Ascending aorta (tissue), 2 donors: ENCODE results near the gene SNX22. TPM values are rescaled to one million over a fixed set of nuclear protein-coding genes. Genes with fewer than 3 reads are reported as not detected.

ENCODE experiments used
- DNase-seq, 2 donors: peaks; one replicate each; pipeline ENCODE4 v3.0.0-alpha.2; 2019; ENCODE audit warnings: low spot score in 2 of 2
- H3K27ac ChIP-seq, 2 donors: fragments of 200-600 bp; sonication (generic); one replicate each; pipeline ENCODE4 v1.5.1; 2016 to 2017; ENCODE audit warnings: mild to moderate bottlenecking in 1 of 2
- H3K27me3 ChIP-seq: fragments of 200-600 bp; sonication (generic); one replicate; pipeline ENCODE4 v1.5.1; 2017
- H3K36me3 ChIP-seq, 2 donors: fragments of 200-600 bp; sonication (generic); one replicate each; pipeline ENCODE4 v1.5.1; 2016
- H3K4me1 ChIP-seq, 2 donors: fragments of 200-600 bp; sonication (generic); one replicate each; pipeline ENCODE4 v1.5.1; 2016 to 2017; ENCODE audit warnings: mild to moderate bottlenecking in 1 of 2
- H3K4me3 ChIP-seq, 2 donors: fragments of 200-600 bp; sonication (generic); one replicate each; pipeline ENCODE4 v1.5.1; 2016 to 2017; ENCODE audit warnings: mild to moderate bottlenecking in 1 of 2
- H3K9me3 ChIP-seq, 2 donors: fragments of 200-600 bp; sonication (generic); one replicate each; pipeline ENCODE4 v1.5.1; 2016
- intact Hi-C: fragments of 100-400 bp; cut with DNase I; formaldehyde crosslinking; loops from one replicate; pipeline ENCODE4 v1.15.1; 2023
- total RNA-seq: library from RNA; depleted of rRNA; stranded (reverse); fragments of >200 nt; gene quantifications from one replicate; pipeline ENCODE4 v1.1.0, GENCODE V29; 2016
- TF ChIP-seq, protein P1 (sequence below), 3 experiments: fragments of 200-600 bp in 2 of 3; fragments of 450-650 bp in 1 of 3; sonication (generic) in 2 of 3; IDR thresholded peaks; one replicate each; pipeline ENCODE4 v1.5.1; 2016 to 2019; ENCODE audit warnings: antibody characterized with exemption in 3 of 3, mild to moderate bottlenecking in 1 of 3, moderate library complexity in 1 of 3

Gene SNX22
- total RNA-seq, 1 donor from 2014 or later: 0.53 TPM

DNA sequence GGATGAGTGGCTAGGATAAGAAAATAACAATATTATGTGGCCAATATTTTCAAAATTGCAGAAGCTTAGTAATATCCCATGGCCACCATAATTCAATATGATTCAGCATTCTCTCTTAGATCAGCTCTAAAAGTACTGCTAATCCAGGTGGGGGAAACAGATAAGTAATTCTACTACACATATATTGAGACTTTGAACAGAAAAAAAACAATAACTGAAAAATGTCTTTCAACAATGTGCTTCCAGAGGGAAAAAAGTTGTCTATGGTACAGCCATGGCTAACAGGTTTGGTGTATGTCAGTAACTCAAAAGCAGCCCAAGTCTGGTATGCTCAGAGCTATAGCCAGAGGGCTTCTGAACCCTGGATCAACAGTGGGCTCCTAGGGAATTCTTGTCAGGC is 53.7 kb downstream of the SNX22 start:
- Histone ChIP-seq H3K27me3 (no peaks in the 10 kb centered on the region), H3K4me1 (no peaks in the 10 kb centered on the region), H3K27ac (no peak overlapping the region), H3K36me3 (peaks cover 26 to 30% of the 10 kb centered on the region in 2 donors), H3K9me3 (no peaks in the 10 kb centered on the region), H3K4me3 (no peak overlapping the region)
- intact Hi-C loops: no loop called here
- no peak for DNase-seq
- TF ChIP-seq, protein P1, sequence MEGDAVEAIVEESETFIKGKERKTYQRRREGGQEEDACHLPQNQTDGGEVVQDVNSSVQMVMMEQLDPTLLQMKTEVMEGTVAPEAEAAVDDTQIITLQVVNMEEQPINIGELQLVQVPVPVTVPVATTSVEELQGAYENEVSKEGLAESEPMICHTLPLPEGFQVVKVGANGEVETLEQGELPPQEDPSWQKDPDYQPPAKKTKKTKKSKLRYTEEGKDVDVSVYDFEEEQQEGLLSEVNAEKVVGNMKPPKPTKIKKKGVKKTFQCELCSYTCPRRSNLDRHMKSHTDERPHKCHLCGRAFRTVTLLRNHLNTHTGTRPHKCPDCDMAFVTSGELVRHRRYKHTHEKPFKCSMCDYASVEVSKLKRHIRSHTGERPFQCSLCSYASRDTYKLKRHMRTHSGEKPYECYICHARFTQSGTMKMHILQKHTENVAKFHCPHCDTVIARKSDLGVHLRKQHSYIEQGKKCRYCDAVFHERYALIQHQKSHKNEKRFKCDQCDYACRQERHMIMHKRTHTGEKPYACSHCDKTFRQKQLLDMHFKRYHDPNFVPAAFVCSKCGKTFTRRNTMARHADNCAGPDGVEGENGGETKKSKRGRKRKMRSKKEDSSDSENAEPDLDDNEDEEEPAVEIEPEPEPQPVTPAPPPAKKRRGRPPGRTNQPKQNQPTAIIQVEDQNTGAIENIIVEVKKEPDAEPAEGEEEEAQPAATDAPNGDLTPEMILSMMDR (IDR thresholded peaks at IDR 0.05): no peak

Other genes starting within 250 kb of the SNX22 start
- gene DAPK2, start 105.2 kb upstream of the SNX22 start, total RNA-seq: 2.4 TPM
- gene CIAO2A, start 57.9 kb upstream of the SNX22 start, total RNA-seq: 2.4 TPM
- 33.8 TPM for gene SNX1, start 55.7 kb upstream of the SNX22 start, total RNA-seq
- gene PPIB, start 11.3 kb downstream of the SNX22 start, total RNA-seq: 674 TPM
- 12.9 TPM for gene CSNK1G1, start 204.4 kb downstream of the SNX22 start, total RNA-seq
- gene PCLAF, start 229.7 kb downstream of the SNX22 start, total RNA-seq: not detected
- gene TRIP4, start 236.1 kb downstream of the SNX22 start, total RNA-seq: 5.6 TPM